IPS DF 19.7 (cell line): ENCODE results near the gene TWF2.

Experiments
- DNase-seq: peaks from one replicate; pipeline ENCODE4 v3.0.0-alpha.2; 2013; ENCODE audit warnings: low read depth, low spot score

TWF2 gene

DNA sequence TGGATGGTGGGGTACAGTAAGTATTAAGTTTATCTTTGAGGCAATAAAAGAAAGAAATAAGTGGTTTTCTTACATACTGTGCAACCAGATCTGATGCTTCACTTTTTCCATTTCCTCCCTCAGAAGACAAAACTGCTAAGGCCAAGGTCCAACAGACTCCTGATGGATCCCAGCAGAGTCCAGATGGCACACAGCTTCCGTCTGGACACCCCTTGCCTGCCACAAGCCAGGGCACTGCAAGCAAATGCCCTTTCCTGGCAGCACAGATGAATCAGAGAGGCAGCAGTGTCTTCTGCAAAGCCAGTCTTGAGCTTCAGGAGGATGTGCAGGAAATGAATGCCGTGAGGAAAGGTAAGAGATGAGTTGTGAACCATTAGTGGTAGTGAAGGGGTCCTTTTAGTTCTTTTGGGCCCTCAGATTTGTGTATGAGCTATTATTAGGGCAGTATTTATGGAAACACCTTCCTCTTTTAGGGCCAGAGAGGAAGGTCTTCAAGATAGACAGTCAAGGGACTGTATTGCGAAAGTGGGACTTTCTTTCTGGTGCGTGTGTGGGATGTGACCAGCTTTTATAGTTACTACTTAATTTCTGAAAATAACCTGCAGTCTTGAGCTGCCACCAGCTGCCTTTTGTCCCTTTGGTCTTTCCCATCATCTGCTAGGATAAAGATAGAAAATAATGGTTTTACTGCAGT, 36.4 kb downstream of the TWF2 start:
- no peak for DNase-seq

DNA sequence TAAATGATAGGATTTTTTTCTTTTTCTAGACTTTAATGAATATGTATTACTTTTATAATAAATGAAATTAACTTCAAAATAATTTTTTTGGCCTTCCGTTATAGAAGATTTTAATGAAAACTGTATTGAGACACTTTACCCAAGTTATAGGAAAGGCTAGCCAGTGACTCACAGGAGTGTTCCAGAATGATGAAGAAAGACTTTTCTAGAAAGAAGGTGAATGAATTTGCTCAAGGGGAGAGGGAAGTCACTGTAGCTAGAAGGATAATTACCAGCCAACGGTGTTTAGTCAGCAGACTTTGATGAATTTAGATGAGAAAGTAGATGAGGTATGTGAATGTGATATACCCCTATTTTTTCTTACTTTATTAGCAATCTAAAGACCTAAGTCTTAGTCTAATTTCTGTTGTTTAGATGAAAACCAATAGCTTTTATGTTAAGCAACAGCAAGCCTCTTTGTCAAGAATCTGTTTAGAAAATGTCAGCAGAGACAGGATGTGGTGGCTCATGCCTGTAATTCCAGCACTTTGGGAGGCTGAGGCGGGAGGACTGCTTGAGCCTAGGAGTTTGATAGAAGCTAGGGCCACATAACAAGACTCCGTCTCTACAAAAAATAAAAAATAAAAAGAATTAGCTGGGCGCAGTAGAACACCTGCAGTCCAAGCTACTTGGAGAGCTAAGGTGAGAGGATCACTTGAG, 37.8 kb downstream of the TWF2 start:
- DNase-seq: no peak

DNA sequence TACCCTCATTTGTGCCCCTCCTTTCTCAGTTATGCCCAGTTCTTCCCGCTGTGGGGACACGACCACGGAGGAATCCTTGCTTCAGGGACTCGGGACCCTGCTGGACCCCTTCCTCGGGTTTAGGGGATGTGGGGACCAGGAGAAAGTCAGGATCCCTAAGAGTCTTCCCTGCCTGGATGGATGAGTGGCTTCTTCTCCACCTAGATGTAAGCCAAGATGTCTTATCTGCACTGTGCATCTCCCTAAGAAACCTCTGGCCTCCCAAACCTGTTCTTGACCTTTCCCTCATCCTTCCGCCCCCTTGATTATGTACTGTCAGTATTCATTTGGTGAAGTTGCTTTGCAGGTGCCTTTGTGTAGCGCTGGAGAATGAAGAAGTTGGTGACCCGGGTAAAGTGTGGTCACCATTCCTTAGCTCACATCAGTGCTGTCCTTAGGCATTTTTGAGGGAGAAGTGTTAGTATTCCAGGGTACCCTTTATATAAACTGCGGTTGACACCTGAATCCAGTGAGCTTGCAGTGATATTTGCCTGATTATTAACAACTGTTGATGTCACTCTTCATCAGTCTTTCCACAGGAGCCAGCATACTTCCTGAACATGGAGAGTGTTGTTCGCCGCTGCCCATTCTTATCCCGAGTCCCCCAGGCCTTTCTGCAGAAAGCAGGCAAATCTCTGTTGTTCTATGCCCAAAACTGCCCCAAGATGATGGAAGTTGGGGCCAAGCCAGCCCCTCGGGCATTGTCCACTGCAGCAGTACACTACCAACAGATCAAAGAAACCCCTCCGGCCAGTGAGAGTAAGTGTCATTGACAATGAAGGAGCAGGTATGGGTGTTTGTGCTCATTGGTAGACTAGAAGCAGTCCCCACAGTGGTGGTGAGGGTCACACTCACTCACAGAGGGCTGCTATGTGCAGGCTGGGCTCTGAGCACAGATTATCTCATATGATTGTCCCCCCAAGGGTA, 40.0 kb downstream of the TWF2 start:
- no peak for DNase-seq

DNA sequence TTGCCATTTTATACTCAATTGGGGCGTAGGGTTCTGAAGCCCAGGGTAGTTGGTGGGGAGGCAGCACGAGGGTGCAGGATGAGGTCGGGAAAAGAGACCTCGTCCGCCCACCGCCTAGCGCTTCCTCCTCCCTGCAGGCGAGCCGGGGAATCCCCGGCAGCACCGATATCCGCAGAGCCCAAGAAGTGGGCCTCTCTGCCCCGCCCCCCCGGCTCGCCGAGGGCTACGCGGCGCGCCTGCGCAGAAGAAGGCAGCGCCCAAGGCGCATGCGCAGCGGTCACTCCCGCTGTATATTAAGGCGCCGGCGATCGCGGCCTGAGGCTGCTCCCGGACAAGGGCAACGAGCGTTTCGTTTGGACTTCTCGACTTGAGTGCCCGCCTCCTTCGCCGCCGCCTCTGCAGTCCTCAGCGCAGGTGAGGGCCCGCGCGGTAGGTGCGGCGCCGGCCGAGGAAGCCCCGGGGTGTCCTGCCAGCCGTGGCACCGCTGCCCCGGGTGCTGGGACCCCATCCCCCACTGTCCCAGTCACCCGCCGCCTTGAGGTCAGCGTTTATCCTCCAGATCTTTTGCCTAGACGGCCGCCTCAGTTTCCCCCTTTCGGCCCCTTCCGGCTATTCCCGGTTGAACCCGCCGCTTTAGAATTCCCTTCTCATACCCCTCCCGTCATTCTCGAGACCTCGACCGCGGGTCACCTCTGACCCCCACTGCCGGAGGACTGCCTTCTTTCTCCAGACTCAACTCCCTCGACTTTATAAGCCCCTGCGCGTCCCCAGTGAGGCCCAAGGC, 40.9 kb downstream of the TWF2 start, which contains the start of gene ALAS1:
Gene ALAS1 (plus strand): TSS at position 319 of the 784 bp plus-strand sequence. CDS start 1,082 bp downstream, outside the sequence.
- DNase-seq: peak; percentile 48

DNA sequence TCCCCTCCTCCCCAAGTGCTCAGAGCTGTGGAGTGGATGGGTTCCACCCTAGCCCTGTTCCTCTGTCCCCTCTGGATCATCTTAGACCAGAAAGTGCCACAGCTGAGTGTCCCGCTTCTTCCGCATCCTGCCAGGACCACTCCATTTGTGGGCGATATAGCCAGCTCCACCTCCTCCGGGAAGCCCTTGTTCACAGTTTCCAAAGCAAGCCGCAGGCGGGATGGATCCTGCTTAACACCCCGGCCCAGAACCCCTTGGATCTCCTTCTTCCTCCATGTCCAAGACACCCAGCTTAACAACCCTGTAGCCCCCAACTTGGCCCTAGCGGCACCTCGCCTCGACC, 41.5 kb downstream of the TWF2 start:
- no peak for DNase-seq

DNA sequence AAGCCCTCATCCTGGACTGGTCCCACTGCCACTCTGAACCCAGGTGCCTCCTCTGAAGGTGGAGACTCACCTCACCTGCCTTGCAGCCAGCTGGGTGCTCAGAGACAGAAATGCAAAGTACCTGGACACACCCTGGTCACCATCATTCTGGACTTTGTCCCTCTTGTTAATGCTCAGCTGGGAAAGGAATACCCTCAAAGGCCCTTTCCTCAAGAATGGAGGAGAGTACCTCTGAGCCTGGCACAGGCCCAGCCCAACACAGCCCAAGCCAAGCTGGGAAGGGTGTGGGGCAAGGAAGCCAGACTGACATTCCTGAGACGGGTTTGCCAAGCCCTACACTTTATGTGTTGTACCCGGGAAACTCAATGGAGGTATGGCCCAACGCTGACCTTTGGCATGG, 42.0 kb downstream of the TWF2 start:
- DNase-seq: no peak

DNA sequence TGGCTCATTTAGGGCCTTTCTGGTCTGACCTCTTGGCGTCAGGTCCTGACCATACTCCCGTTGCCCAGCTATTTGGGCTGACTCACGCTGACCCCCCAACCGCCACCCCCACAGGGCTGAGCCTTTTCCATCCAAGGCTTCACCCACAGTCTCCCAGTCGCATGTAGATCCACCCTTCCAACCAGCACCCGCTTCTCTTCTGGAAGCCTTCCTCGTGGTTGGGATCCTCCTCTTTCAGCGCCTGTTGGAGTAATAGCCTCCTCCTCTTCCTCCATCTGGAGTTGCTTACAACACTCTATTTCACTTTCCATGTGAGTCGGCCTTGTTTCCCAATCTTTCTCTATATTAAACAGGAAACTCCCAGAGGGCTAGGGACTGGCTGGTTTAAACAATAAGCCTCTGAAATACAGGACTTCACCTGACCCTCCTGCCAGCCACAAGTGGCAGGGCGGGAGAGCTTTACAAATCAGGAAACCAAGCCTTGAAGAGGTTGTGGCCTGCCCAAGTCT, 43.1 kb downstream of the TWF2 start:
- DNase-seq: no peak

DNA sequence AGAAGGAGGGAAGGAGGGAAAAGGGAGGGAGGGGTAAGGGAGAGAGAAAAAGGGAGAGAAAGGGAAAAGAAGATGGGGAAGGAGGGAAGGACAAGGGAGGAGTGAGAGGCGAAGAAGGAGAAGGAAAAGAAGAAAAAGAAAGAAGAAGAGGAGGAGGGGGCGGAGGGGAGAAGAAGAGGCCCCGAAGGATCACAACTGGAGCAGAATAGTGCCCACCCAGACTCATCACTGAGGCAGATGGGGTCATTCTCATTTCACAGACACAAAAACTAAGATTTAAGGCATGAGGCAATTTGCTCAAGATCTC, 43.7 kb downstream of the TWF2 start:
- DNase-seq: no peak

DNA sequence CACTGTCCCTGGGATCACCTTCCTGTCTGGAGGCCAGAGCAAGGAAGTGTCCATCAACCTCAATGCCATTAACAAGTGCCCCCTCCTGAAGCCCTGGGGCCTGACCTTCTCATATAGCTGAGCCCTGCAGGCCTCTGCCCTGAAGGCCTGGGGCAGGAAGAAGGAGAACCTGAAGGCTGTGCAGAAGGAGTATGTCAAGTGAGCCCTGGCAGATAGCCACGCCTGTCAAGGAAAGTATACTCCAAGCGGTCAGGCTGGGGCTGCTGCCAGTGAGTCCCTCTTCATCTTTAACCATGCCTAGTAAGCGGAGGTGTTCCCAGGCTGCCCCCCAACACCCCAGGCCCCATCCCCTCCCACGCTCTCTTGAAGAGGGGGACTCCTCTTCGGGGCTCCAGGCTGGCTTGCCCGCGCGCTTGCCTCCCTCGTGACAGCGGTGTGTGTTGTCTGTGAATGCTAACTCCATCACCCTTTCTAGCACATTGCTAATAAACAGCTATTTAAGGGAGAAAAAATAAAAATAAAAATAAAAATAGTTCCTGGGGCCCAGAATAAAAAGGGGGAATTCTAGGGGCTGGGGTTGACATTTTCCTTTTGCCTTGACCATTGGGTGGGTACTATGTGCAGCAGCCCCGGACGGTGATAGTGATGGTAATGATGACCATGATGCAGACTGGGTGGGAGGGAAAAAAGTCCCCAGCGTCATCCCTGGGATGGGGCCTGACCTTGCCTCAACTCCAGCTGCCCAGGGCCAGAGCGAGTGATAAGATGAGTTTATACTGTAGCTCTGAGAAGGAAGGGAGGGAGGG, 44.3 kb downstream of the TWF2 start:
- no peak for DNase-seq

DNA sequence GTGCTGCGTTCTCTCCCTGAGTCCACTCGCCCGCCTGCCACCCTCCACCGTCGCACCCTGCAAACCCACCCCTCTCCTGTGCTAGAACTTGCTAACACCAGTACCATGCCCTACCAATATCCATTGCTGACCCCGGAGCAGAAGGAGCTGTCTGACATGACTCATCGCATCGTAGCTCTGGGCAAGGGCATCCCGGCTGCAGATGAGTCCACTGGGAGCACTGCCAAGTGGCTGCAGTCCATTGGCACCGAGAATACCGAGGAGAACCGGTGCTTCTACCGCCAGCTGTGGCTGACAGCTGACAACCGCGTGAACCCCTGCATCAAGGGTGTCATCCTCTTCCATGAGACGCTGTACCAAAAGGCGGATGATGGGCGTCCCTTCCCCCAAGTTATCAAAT, 45.9 kb downstream of the TWF2 start:
- no peak for DNase-seq

DNA sequence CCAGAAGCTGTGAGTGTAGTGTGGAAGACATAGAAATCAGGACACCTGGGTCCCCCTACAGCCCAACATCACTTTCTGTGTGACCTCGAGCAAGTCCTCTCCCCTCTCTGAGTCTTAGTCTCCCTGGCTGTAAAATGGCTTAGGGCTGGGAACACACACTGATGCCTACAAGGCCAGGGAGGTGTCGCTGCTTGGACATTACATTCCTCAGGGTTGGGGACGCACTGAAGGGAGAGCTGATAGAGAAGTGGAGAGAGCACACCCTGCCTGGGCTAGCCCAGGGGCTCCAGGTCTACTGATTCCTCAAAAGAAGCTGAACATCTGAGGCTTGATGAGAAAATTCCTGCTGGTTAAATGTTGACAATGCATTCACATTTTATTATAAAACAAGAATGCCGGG, 47.3 kb downstream of the TWF2 start:
- DNase-seq: no peak

DNA sequence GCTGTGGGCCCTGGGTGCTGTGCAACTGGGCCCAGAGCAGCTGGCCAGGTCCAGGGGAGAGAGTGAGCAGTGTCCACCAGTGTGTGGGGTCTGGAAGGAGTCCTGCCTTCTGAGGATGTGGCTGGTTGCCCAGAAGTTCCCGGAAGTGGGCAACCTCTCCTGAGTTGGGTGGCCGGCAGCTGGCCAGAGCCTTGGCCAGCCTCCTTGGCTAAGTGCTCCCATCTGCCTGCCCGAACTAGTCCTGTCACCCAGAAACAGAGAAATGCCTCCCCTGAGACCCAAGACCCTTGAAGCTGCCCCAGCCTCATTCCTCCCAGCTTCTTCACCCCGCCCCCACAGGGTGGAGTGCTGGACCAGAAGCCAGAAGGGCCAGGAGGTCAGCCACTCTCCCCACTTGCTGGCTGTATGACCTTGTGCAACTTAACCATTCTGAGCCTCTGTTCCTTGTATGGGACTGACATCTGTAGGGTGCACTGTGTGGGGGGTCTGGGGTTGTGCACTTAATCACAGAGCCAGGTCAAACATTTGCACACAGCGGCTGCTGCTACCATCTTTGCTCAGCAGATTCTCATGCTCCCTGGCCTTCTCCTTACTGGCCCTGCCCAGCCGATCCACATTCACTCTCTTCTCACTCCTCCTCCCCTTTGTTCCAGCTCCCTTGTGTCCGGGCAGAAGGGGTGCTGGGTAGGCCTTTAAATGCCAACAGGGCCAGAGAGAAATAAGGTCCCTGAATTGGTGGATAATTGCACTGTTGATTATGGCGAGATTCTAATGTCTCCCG, 48.5 kb downstream of the TWF2 start:
- DNase-seq: no peak

DNA sequence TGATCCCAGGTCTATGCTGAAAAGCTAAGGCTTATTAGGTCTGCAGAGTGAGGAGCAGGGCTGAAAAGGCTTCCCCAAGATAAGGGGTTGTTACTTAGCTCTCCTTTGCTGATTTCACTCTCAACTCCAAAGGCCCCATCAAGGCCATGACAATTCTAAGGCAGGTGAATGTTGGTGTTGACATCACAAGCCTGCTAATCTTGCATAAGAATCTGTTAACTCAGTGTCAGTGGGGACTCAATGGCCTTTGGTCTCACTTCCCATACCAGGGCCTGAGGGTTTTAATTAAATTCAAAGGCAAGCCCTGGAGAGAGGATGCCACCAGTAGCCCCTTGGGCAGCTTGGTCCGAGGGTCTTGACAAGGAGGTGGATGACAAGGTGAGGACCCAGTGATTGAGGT, 50.4 kb downstream of the TWF2 start:
- DNase-seq: no peak

DNA sequence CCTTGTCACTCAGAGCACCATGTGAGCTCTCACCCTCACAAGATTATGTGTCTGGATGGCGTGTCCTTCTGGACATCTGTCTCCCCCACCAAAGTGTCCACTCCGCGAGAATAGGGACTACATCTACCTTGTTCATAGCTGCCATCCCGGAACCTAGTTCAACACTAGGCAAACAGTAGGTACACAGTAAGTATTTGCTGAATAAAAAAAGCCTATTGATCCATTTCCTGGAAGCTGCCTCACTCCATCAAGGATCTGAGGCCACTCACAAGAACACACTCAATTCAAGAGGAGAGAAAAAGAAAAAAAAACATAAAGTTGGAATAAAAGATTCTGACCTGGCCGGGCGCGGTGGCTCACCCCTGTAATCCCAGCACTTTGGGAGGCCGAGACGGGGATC, 52.2 kb downstream of the TWF2 start:
- DNase-seq: no peak

DNA sequence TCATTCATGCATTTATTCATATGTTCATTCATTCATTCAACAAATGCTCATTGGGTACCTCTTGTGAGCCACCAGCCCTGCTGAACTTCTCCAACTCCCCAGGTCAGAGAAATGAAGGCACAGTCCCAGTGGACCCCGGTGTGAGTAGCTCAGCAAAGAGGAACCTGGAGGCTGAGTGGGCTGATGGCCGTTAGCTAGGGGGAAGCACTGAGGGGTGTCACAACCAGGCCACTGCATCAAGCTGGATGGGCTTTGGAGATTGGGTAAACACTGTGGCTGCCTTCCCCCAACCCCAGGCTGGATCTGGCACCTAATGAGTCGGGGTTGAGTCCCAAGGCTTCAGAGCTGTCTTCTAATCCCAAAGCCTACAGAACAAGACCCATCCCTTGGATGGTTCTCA, 53.1 kb downstream of the TWF2 start:
- DNase-seq: no peak

DNA sequence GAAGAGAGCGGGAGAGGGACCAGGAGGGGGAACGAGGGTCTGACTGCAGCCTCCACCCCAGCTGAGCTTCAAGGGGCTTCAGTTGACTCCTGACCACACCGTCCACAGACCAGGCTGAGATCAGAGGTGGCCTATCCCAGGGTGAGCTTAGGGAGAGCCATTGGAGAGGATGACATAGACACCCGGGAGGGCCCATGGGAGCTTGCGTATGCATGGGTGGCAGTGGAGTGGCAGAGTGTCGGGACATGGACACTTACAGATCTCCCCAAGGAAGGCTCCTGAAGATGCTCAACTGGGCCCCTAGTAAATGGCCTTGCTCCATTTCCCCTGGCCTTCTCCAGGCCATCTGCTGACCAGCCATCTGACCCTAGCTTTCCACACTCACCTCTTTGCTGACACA, 53.6 kb downstream of the TWF2 start:
- no peak for DNase-seq

DNA sequence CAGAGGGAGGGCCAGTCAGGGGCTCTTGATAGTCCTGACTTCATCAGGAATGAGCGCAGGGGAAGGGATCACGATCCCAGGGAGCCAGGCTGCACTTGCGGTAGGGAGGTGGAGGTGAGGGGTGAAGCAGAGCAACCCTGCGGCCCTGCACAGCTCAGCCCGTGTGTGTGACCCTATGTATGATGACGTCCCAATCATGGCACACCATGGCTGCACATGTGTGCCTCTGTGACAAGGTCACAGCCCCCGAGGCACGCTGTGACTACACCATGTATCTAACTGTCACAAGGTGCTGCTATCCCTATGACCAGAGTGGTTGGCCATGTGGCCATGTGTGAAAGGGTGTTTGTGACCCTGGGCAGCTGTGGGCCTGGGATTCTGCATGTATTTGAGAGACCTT, 54.3 kb downstream of the TWF2 start:
- DNase-seq: no peak

DNA sequence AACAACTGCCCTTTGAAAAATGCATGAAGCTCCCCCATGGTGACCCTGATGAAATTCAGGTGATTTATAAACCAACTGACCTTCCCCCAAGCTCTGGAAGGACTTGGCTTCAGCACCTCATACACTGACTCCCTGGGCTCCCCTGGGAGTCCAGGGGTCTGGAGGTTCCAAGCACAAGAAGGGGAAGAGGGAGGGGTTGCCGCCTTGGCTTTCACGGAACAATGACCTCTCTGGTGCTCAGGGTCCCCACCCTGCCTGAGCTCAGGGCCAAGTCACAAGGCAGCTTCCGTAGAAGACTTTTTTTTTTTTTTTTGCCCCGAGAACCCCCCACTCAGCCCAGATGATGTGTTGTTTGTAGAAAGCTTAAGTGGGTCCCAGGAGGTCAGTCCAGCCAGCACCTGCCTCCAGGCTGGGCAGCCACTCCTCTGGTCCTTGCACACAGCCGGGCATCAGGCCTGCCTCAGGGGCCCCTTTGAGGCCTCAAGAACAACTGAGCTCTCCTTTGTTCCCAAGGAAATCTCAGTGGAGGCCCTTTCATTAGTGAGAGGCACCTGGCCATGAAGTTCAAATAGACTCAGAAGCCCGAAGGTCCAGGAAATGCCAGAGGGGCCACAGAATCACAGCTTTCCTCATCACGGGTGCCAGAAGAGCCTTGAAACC, 55.0 kb downstream of the TWF2 start:
- DNase-seq: no peak

DNA sequence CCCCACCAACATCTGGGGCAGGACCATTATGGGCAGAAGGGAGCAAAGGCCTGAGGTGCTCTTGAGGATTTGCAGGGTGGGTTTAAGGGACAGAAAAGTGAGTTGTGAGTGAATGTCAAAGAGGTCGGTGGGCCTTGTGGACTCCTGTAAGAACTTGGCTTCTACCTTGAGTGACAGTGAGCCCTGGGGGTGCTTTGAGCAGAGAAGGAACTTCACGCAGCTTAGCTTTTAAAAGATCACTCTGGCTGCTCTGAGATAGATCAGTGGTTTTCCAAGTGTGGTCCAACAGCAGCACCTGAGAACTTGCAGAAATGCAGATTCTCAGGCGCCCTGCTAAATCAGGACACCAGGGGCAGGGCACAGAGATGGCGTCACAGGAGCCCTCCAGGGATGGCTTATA, 56.3 kb downstream of the TWF2 start:
- DNase-seq: no peak
